HepG2 (cell line): ENCODE results near the gene PLIN3. TPM values are rescaled to one million over a fixed set of nuclear protein-coding genes. Genes with fewer than 3 reads are reported as not detected.
A peak's percentile ranks its signal among the peaks of the same experiment; 100 is the strongest.

Experiments
- ATAC-seq: fragments of 200-7000 bp; cut with Tn5 transposase; 3 replicates; pipeline ENCODE4 v1.9.1; 2020; ENCODE audit warnings: mild to moderate bottlenecking, moderate library complexity
- BruUV-seq: library from RNA; stranded (reverse); fragments of 400-500 nt; replicated peaks from 2 replicates; lab custom pipeline; 2021; lab: Mats Ljungman, UMichigan
- CTCF ChIA-PET: fragments of 300-600 bp; formaldehyde crosslinking; extraction: SDS; loops from one replicate; lab custom pipeline; 2021; ENCODE audit warnings: low total read pairs, inconsistent platforms, low intra/inter-chr PET ratio; lab: Yijun Ruan, JAX
- POLR2A ChIA-PET: fragments of 350-600 bp; sonication (Branson Sonifier 250); formaldehyde crosslinking; loops from one replicate; lab custom pipeline; 2020; ENCODE audit warnings: antibody characterized with exemption, inconsistent platforms; lab: Yijun Ruan, JAX
- DNase-seq: peaks from one replicate; pipeline ENCODE4 v3.0.0-alpha.2; 2015; ENCODE audit warnings: low spot score
- FAIRE-seq: peaks from 3 replicates; lab custom pipeline; 2011; peaks lifted over from hg19 to GRCh38; lab: Jason Lieb, UNC
- H2AFZ ChIP-seq: one replicate; pipeline ENCODE4 v1.6.1; 2011; ENCODE audit warnings: low read length, inconsistent platforms
- H3K27ac ChIP-seq: fragments of 300-600 bp; 3 replicates; pipeline ENCODE4 v1.8.0; 2011; ENCODE audit warnings: mixed run types, mild to moderate bottlenecking, mixed read lengths, low read length, inconsistent platforms; ENCODE audit not compliant: insufficient read depth; ENCODE audit errors: extremely low read length
- H3K27me3 ChIP-seq, 2 experiments: fragments of 200-600 bp in 1 of 2; 2 replicates in 1 of 2; 3 replicates in 1 of 2; pipeline versions ENCODE4 v1.6.0 to v1.8.0; 2011; ENCODE audit warnings: low read length in 2 of 2, mild to moderate bottlenecking in 2 of 2, moderate library complexity in 2 of 2, inconsistent platforms in 1 of 2; ENCODE audit not compliant: insufficient read depth in 2 of 2, control insufficient read depth in 1 of 2
- H3K36me3 ChIP-seq, 2 experiments: fragments of 200-600 bp in 1 of 2; replicated peaks in 1 of 2; 2 replicates in 1 of 2; 3 replicates in 1 of 2; pipeline versions ENCODE4 v1.5.1 to v1.8.0; 2011; ENCODE audit warnings: low read length in 2 of 2, inconsistent platforms in 1 of 2; ENCODE audit not compliant: insufficient read depth in 2 of 2, control insufficient read depth in 1 of 2
- H3K4me1 ChIP-seq: 2 replicates; pipeline ENCODE4 v1.5.1; 2012; ENCODE audit warnings: low read length, inconsistent platforms; ENCODE audit not compliant: insufficient read depth
- H3K4me2 ChIP-seq: 2 replicates; pipeline ENCODE4 v1.6.0; 2011; ENCODE audit warnings: low read depth, low read length, inconsistent platforms
- H3K4me3 ChIP-seq, 3 experiments: fragments of 200-600 bp in 1 of 3; sonication (generic), shearing (Covaris generic) in 1 of 3; replicated peaks in 1 of 3; 2 replicates each; pipeline ENCODE4 v1.5.1; 2011 to 2016; ENCODE audit warnings: low read length in 3 of 3, inconsistent platforms in 2 of 3, low read depth in 2 of 3, mild to moderate bottlenecking in 2 of 3, control low read depth in 1 of 3, mixed read lengths in 1 of 3; ENCODE audit not compliant: insufficient read depth in 1 of 3
- H3K79me2 ChIP-seq: one replicate; pipeline ENCODE4 v1.6.1; 2011; ENCODE audit warnings: low read length, inconsistent platforms; ENCODE audit not compliant: insufficient read depth
- H3K9ac ChIP-seq: 2 replicates; pipeline ENCODE4 v1.6.0; 2011; ENCODE audit warnings: mild to moderate bottlenecking, low read depth, low read length, inconsistent platforms; ENCODE audit not compliant: insufficient read depth
- H3K9me3 ChIP-seq: 2 replicates; pipeline ENCODE4 v1.5.1; 2012; ENCODE audit warnings: mild to moderate bottlenecking, low read length
- H4K20me1 ChIP-seq: 2 replicates; pipeline ENCODE4 v1.6.0; 2011; ENCODE audit warnings: inconsistent platforms, mild to moderate bottlenecking, low read length, moderate library complexity; ENCODE audit not compliant: insufficient read depth
- ADNP ChIP-seq: sonication (generic); formaldehyde crosslinking; IDR thresholded peaks from 2 replicates; pipeline ENCODE4 v1.4.0; 2020; ENCODE audit warnings: missing genetic modification reagents
- BCL6 ChIP-seq: IDR thresholded peaks from 2 replicates; pipeline ENCODE4 v1.6.1; 2016; ENCODE audit warnings: missing genetic modification reagents, missing compliant biosample characterization
- FOXK1 ChIP-seq: sonication (generic); formaldehyde crosslinking; IDR thresholded peaks from 2 replicates; pipeline ENCODE4 v1.4.0; 2020; ENCODE audit warnings: low read depth, missing genetic modification reagents, borderline replicate concordance
- GATAD2A ChIP-seq: IDR thresholded peaks from 2 replicates; pipeline ENCODE4 v1.6.1; 2016
- HNRNPH1 ChIP-seq: fragments of 200-400 bp; formaldehyde crosslinking; optimal IDR thresholded peaks from 2 replicates; pipeline ENCODE3; 2017; ENCODE audit warnings: mild to moderate bottlenecking, low read depth, low read length
- KAT2B ChIP-seq: fragments of 150-350 bp; IDR thresholded peaks from 2 replicates; pipeline ENCODE4 v1.6.1; 2014; ENCODE audit warnings: low read depth, low read length, borderline replicate concordance
- KLF16 ChIP-seq, 2 experiments: sonication (generic) in 1 of 2; formaldehyde crosslinking in 1 of 2; IDR thresholded peaks; 2 replicates each; pipeline versions ENCODE4 v1.6.1 to v1.8.0; 2016 to 2023; ENCODE audit warnings: missing genetic modification reagents in 2 of 2, missing compliant biosample characterization in 1 of 2
- NR2C2 ChIP-seq: sonication (generic); formaldehyde crosslinking; IDR thresholded peaks from 2 replicates; pipeline ENCODE4 v1.4.0; 2020; ENCODE audit warnings: missing genetic modification reagents, mild to moderate bottlenecking, moderate library complexity, borderline replicate concordance
- NR2F6 ChIP-seq, 2 experiments: IDR thresholded peaks; 2 replicates each; pipeline ENCODE4 v1.6.1; 2016; ENCODE audit warnings: antibody characterized with exemption in 1 of 2, mild to moderate bottlenecking in 1 of 2
- SALL1 ChIP-seq: sonication (generic); formaldehyde crosslinking; IDR thresholded peaks from 2 replicates; pipeline ENCODE4 v1.8.0; 2022; ENCODE audit warnings: mild to moderate bottlenecking, missing genetic modification reagents
- SAP130 ChIP-seq: IDR thresholded peaks from 2 replicates; pipeline ENCODE4 v1.6.1; 2016; ENCODE audit warnings: low read depth
- SMARCE1 ChIP-seq: fragments of 450-650 bp; IDR thresholded peaks from 2 replicates; pipeline ENCODE4 v1.6.1; 2017; ENCODE audit warnings: borderline replicate concordance
- ZNF121 ChIP-seq: sonication (generic); formaldehyde crosslinking; IDR thresholded peaks from 2 replicates; pipeline ENCODE4 v1.5.0; 2020; ENCODE audit warnings: mild to moderate bottlenecking, missing genetic modification reagents
- ZNF24 ChIP-seq: fragments of 450-650 bp; IDR thresholded peaks from 2 replicates; pipeline ENCODE4 v1.6.1; 2017; ENCODE audit warnings: antibody characterized with exemption, mild to moderate bottlenecking
- ZNF3 ChIP-seq: IDR thresholded peaks from 2 replicates; pipeline ENCODE4 v1.7.0; 2017; ENCODE audit warnings: inconsistent platforms
- ZNF501 ChIP-seq: sonication (generic); formaldehyde crosslinking; IDR thresholded peaks from 2 replicates; pipeline ENCODE4 v1.5.1; 2020; ENCODE audit warnings: mild to moderate bottlenecking, moderate library complexity, missing genetic modification reagents
- WGBS: methylation state at CpG from one replicate; pipeline ENCODE4 v1.1.6; 2017; ENCODE audit warnings: low lambda C conversion rate; 5-methylcytosine and 5-hydroxymethylcytosine counted together
- in situ Hi-C: cut with HindIII; loops from 2 replicates; pipeline ENCODE4 v1.10.0; 2017; ENCODE audit warnings: low pct_unique_long_range_greater_than_20kb; ENCODE audit not compliant: extremely low pct_ligation_motif_present
- intact Hi-C: fragments of 100-400 bp; cut with micrococcal nuclease; formaldehyde crosslinking; loops from one replicate; pipeline ENCODE4 v1.10.0; 2022; ENCODE audit not compliant: unreplicated experiment
- polyA plus RNA-seq, 8 experiments: library from polyadenylated mRNA; depleted of rRNA in 3 of 8; stranded (reverse) in 7 of 8; unstranded in 1 of 8; fragments of >200 nt; fragmentation: Illumina TruSeq in 4 of 8; extraction: Trizol in 4 of 8; gene quantifications; 2 replicates each; pipeline versions ENCODE4 v1.2.1 to v1.2.3, GENCODE V29; 2011 to 2016; ENCODE audit warnings: low read depth in 4 of 8, missing spikeins in 1 of 8, mixed read lengths in 1 of 8; ENCODE audit not compliant: insufficient read depth in 1 of 8
- total RNA-seq, 5 experiments: library from RNA; depleted of rRNA; stranded (reverse); fragments of >200 nt; fragmentation: Illumina TruSeq; extraction: Trizol; gene quantifications; 2 replicates each; pipeline ENCODE4 v1.2.3, GENCODE V29; 2016; ENCODE audit warnings: low read depth in 1 of 5
- TF ChIP-seq, protein P1 (sequence below): sonication (generic); formaldehyde crosslinking; IDR thresholded peaks from 2 replicates; pipeline ENCODE4 v1.9.0; 2022; ENCODE audit warnings: missing genetic modification reagents, mild to moderate bottlenecking, borderline replicate concordance
- TF ChIP-seq, protein P2 (sequence below): IDR thresholded peaks from 2 replicates; pipeline ENCODE4 v1.6.1; 2012; ENCODE audit warnings: inconsistent platforms
- TF ChIP-seq, protein P3 (sequence below): sonication (generic); formaldehyde crosslinking; IDR thresholded peaks from 2 replicates; pipeline ENCODE4 v1.5.0; 2020; ENCODE audit warnings: missing genetic modification reagents
- TF ChIP-seq, protein P4 (sequence below): sonication (generic); formaldehyde crosslinking; conservative IDR thresholded peaks from 2 replicates; pipeline ENCODE4 v1.4.0; 2020; ENCODE audit warnings: mild to moderate bottlenecking, missing genetic modification reagents, moderate library complexity

The PLIN3 gene
- total and polyA plus RNA-seq, 2 of the 13 experiments (the other 11 are each of a cell fraction or from before 2014, with no cell fraction given), result 49.3 to 57.9 TPM

DNA sequence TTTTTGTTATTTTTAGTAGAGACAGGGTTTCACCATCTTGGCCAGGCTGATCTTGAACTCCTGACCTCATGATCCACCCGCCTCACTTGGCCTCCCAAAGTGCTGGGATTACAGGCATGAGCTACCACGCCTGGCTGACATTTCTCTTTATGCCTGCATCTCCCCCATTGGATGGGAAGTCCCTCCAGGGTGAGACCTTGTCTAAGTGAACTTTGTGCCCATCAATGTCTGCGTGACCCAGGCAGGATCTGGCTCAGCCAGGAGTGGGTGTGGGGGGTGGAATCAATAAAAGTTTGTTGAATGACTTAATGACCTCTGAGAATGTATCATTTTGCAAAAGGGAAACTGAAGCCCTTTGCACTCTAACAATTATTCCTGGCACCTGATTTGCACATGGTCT lies 37.0 kb upstream of the PLIN3 start:
- no peak overlapping the region for H3K4me3 ChIP-seq
- intact Hi-C loops, result no loop called here
- H3K36me3 ChIP-seq, result no peaks in the 10 kb centered on the region
- H4K20me1 ChIP-seq, result no peaks in the 10 kb centered on the region
- no TSS peak for BruUV-seq
- DNase-seq (peak; percentile 47), ATAC-seq (peak; percentile 14; the same call in 2 of the 3 replicates), FAIRE-seq (no peak)
- no peak overlapping the region for H3K9ac ChIP-seq
- no peaks in the 10 kb centered on the region for H3K79me2 ChIP-seq
- POLR2A ChIA-PET, result interaction anchor here (1.3 kb wide), 1 partner anchor 37 kb away, joined by 3 read pairs; the partner anchor contains the start of gene PLIN3
- H3K4me2 ChIP-seq, result no peak overlapping the region; the same call in 1 of the 2 replicates
- no peak overlapping the region for H3K27ac ChIP-seq
- WGBS, result 7% methylated on average over 3 of the region's 3 CpGs
- H3K9me3 ChIP-seq, result no peaks in the 10 kb centered on the region
- H3K27me3 ChIP-seq, result no peaks in the 10 kb centered on the region
- CTCF ChIA-PET, result no interaction called here
- H2AFZ ChIP-seq, result no peak overlapping the region
- H3K4me1 ChIP-seq, result peaks cover 60% of the 10 kb centered on the region
- in situ Hi-C loops, result no loop called here
- TF ChIP-seq, protein P1, sequence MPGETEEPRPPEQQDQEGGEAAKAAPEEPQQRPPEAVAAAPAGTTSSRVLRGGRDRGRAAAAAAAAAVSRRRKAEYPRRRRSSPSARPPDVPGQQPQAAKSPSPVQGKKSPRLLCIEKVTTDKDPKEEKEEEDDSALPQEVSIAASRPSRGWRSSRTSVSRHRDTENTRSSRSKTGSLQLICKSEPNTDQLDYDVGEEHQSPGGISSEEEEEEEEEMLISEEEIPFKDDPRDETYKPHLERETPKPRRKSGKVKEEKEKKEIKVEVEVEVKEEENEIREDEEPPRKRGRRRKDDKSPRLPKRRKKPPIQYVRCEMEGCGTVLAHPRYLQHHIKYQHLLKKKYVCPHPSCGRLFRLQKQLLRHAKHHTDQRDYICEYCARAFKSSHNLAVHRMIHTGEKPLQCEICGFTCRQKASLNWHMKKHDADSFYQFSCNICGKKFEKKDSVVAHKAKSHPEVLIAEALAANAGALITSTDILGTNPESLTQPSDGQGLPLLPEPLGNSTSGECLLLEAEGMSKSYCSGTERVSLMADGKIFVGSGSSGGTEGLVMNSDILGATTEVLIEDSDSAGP (CRISPR knock-in tag), result no peak
- peak; percentile 40; the same call in 1 of the 2 replicates for TF ChIP-seq ZNF501 (CRISPR knock-in tag)
- TF ChIP-seq, protein P2, sequence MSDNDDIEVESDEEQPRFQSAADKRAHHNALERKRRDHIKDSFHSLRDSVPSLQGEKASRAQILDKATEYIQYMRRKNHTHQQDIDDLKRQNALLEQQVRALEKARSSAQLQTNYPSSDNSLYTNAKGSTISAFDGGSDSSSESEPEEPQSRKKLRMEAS, result 0 out of 2 replicates have a peak, but pooled peaks have one; percentile 3
- 0 out of 2 replicates have a peak, but pooled peaks have one; percentile 34 for TF ChIP-seq ZNF24
- peak; percentile 59; the same call in 1 of the 2 replicates for TF ChIP-seq NR2C2 (CRISPR knock-in tag)
- TF ChIP-seq GATAD2A, result peak; percentile 85
- no peak for TF ChIP-seq KLF16 (CRISPR knock-in tag; IDR thresholded peaks at IDR 0.05)
- TF ChIP-seq, protein P3, sequence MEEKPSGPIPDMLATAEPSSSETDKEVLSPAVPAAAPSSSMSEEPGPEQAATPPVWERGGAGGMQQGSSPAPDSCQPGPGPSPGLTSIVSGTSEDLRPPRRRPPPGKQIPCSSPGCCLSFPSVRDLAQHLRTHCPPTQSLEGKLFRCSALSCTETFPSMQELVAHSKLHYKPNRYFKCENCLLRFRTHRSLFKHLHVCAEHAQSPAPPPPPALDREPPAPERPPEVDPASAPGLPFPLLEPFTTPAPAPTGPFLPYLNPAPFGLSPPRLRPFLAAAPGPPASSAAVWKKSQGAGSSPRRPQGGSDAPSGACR, result no peak
- TF ChIP-seq, protein P4, sequence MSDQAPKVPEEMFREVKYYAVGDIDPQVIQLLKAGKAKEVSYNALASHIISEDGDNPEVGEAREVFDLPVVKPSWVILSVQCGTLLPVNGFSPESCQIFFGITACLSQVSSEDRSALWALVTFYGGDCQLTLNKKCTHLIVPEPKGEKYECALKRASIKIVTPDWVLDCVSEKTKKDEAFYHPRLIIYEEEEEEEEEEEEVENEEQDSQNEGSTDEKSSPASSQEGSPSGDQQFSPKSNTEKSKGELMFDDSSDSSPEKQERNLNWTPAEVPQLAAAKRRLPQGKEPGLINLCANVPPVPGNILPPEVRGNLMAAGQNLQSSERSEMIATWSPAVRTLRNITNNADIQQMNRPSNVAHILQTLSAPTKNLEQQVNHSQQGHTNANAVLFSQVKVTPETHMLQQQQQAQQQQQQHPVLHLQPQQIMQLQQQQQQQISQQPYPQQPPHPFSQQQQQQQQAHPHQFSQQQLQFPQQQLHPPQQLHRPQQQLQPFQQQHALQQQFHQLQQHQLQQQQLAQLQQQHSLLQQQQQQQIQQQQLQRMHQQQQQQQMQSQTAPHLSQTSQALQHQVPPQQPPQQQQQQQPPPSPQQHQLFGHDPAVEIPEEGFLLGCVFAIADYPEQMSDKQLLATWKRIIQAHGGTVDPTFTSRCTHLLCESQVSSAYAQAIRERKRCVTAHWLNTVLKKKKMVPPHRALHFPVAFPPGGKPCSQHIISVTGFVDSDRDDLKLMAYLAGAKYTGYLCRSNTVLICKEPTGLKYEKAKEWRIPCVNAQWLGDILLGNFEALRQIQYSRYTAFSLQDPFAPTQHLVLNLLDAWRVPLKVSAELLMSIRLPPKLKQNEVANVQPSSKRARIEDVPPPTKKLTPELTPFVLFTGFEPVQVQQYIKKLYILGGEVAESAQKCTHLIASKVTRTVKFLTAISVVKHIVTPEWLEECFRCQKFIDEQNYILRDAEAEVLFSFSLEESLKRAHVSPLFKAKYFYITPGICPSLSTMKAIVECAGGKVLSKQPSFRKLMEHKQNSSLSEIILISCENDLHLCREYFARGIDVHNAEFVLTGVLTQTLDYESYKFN (CRISPR knock-in tag), result peak; percentile 77
- TF ChIP-seq HNRNPH1, result no peak
- peak; percentile 28; the same call in 1 of the 2 replicates for TF ChIP-seq FOXK1 (CRISPR knock-in tag)
- TF ChIP-seq BCL6 (CRISPR knock-in tag), result 0 out of 2 replicates have a peak, but pooled peaks have one; percentile 18
- TF ChIP-seq KAT2B, result peak; percentile 45; the same call in 1 of the 2 replicates
- TF ChIP-seq ZNF3 (CRISPR knock-in tag), result peak; percentile 100
- peak; percentile 41; the same call in 1 of the 2 replicates for TF ChIP-seq SAP130
- peak; percentile 36; the same call in 1 of the 2 replicates for TF ChIP-seq ADNP (CRISPR knock-in tag)
- TF ChIP-seq NR2F6 (IDR thresholded peaks at IDR 0.05), result 0 out of 2 replicates have a peak, but pooled peaks have one; percentile 17
- TF ChIP-seq NR2F6 (CRISPR knock-in tag; IDR thresholded peaks at IDR 0.05), result 0 out of 2 replicates have a peak, but pooled peaks have one; percentile 15
- peak; percentile 22; the same call in 1 of the 2 replicates for TF ChIP-seq ZNF121 (CRISPR knock-in tag)
- peak; percentile 86 for TF ChIP-seq SALL1 (CRISPR knock-in tag)
- TF ChIP-seq SMARCE1, result no peak
